Effector memory CD4-positive, alpha-beta T cell (primary cell): ENCODE results near the gene UNG.

Experiments
- DNase-seq, 3 donors: peaks; one replicate each; pipeline ENCODE4 v3.0.0-alpha.2; 2020
- H3K27ac ChIP-seq: 2 replicates; pipeline ENCODE4 v1.7.0; 2013; ENCODE audit warnings: mild to moderate bottlenecking, low read length, moderate library complexity; ENCODE audit not compliant: insufficient read depth, poor library complexity, severe bottlenecking
- H3K27me3 ChIP-seq: replicated peaks from 2 replicates; pipeline ENCODE4 v1.7.0; 2013; ENCODE audit warnings: mild to moderate bottlenecking, low read length; ENCODE audit not compliant: insufficient read depth, control insufficient read depth, poor library complexity, severe bottlenecking
- H3K36me3 ChIP-seq: 2 replicates; pipeline ENCODE4 v1.7.0; 2013; ENCODE audit warnings: mild to moderate bottlenecking, low read length, moderate library complexity; ENCODE audit not compliant: control insufficient read depth, insufficient read depth
- H3K4me1 ChIP-seq: 2 replicates; pipeline ENCODE4 v1.7.0; 2013; ENCODE audit warnings: low read length, mild to moderate bottlenecking; ENCODE audit not compliant: control insufficient read depth, insufficient read depth, poor library complexity, severe bottlenecking
- H3K4me3 ChIP-seq: 2 replicates; pipeline ENCODE4 v1.7.0; 2013; ENCODE audit warnings: low read length, low read depth, mild to moderate bottlenecking; ENCODE audit not compliant: insufficient read depth, poor library complexity, severe bottlenecking
- H3K9me3 ChIP-seq: 2 replicates; pipeline ENCODE4 v1.7.0; 2013; ENCODE audit warnings: mild to moderate bottlenecking, low read length, moderate library complexity; ENCODE audit not compliant: control insufficient read depth

UNG gene

DNA sequence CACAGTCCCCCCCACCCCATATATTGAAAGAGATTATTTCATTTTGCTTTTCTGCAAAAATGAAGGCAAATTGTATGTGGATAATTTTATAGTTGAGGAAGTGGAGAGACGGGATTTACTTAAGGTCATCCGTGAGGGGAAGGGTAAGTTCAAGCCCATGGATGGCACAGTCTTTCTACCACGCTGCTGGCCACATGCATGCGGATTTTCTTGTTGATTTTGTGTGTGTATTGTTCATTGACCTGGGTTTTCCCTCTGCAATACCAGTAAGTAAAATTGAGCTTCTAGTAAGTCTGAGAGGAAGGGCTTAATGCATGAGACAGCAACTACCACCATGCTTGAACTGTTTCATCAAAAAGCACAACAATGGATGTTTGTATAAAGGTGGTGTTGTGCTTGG is 54.1 kb downstream of the UNG start:
- no peak for DNase-seq
- Histone ChIP-seq H3K36me3 (no peaks in the 10 kb centered on the region), H3K9me3 (no peaks in the 10 kb centered on the region), H3K27me3 (no peaks in the 10 kb centered on the region), H3K4me3 (no peak overlapping the region), H3K27ac (no peak overlapping the region), H3K4me1 (peaks cover 11% of the 10 kb centered on the region)

DNA sequence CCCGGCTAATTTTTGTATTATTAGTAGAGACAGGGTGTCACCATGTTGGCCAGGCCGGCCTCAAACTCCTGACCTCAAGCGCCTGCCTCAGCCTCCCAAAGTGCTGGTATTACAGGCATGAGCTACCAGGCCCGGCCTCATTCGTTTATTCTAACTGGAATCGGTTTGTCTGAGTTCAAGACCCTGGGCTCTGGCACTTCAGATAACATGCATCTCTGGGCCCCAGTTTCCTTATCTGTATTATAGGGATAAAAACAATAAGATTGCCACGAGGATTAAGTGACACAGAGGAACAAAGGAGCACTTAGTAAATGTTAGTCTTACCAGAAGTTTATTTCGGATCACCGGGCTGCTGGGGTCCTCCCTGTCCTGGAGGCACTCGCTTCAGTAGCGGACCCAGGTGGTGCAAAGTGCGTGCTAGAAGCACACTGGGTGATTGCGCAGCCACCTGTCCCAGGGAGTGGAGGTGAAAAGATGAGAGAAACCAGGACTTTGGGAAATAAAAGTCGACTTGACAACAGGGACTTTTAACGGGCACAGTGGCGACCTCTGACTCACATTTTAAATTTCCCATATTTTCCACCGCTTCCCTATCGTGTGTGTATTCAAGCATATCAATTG is 56.5 kb downstream of the UNG start:
- Histone ChIP-seq H3K36me3 (no peaks in the 10 kb centered on the region), H3K27ac (peak overlapping the region; percentile 53), H3K4me1 (peaks cover 11% of the 10 kb centered on the region), H3K9me3 (no peaks in the 10 kb centered on the region), H3K4me3 (peak overlapping the region; percentile 74), H3K27me3 (no peaks in the 10 kb centered on the region)
- DNase-seq, result no peak

DNA sequence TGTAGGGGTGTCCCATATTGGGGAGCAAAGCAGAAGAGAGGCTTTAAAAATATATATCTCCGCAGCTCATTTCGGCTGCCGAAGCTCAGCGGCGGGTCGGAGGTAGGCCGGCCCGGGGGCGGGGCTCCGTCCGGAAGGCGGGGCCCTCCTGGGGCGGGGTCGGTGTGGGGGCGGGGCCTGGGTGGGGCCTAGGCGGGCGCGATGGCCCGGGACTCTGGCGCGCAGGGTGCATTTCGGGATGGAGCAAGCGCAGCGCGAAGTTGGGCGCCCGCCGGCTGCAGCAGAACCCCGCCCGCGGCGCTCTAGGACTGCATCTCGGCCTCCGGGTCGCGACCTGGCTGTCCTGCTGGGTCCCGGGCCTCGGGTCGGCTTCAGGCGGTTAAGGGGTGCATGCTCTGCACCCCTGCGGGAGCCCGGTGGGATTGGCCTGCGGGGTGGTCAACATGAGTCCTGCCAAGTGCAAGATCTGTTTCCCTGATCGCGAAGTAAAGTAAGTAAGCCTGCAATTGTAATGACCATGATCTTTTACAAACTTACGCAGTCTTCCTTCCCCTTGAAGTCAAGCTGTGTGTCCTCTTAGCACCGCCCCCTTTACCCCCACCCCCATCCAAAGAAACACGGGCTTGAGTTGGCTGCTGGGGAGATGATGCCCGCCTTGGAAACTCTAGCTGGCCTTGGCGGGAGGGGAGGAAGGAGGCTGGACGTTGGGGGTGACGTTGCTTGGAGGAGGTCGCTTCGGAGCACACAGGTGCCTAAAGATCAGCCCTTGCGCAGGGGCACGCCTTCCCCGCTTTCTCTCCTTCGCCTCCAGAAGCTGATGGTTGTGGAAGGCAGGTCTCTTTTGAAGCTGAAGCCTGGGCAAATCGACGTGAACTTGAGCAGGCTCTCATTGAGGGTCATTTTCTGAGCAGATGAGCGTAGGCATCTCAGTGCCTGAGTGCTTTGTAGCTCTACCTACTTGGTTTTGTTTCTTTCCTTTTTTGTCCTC is 57.3 kb downstream of the UNG start:
- Histone ChIP-seq H3K4me3 (peak overlapping the region; percentile 74), H3K27ac (peak overlapping the region; percentile 63), H3K9me3 (no peaks in the 10 kb centered on the region), H3K27me3 (no peaks in the 10 kb centered on the region), H3K36me3 (no peaks in the 10 kb centered on the region), H3K4me1 (peaks cover 11% of the 10 kb centered on the region)
- peak; percentile 67 to 69 (median 68) for DNase-seq

DNA sequence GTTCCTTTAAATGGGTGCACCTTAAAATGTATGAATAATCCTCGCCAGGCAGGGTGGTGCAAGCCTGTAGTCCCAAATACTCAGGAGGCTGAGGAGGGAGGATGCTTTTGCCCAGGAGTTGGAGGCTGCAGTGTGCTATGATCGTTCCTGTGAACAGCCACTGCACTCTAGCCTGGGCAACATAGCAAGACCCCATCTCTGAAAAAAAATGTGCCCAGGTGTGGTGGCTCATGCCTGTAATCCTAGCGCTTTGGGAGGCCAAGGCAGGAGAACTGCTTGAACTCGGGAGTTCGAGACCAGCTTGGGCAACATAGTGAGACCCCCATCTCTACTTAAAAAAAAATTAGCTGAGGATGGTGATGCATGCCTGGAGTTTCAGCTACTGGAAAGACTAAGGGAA is 58.6 kb downstream of the UNG start:
- Histone ChIP-seq H3K27ac (no peak overlapping the region), H3K27me3 (no peaks in the 10 kb centered on the region), H3K36me3 (no peaks in the 10 kb centered on the region), H3K9me3 (no peaks in the 10 kb centered on the region), H3K4me1 (peaks cover 11% of the 10 kb centered on the region), H3K4me3 (no peak overlapping the region)
- no peak for DNase-seq

DNA sequence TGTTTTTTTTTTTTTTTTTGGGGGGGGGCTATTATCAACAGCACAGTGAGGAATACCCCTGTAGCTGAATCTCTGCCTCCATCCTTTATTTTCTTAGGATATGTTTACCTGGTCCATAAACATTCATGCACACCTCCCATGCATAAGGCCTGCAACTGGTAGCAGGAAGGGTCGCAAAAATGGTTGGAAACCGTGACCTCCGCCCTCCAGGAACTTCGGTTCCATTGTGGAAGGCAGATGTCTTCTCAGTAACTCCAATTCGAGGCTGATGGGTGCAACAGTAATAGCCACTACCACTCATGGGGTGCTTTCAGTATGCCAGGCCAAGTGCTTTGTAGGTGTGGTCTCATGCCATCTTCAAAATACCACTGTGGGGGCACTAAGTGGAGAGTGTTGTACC is 59.2 kb downstream of the UNG start:
- Histone ChIP-seq H3K27me3 (no peaks in the 10 kb centered on the region), H3K27ac (no peak overlapping the region), H3K4me3 (no peak overlapping the region), H3K36me3 (no peaks in the 10 kb centered on the region), H3K4me1 (peaks cover 11% of the 10 kb centered on the region), H3K9me3 (no peaks in the 10 kb centered on the region)
- DNase-seq, result no peak

DNA sequence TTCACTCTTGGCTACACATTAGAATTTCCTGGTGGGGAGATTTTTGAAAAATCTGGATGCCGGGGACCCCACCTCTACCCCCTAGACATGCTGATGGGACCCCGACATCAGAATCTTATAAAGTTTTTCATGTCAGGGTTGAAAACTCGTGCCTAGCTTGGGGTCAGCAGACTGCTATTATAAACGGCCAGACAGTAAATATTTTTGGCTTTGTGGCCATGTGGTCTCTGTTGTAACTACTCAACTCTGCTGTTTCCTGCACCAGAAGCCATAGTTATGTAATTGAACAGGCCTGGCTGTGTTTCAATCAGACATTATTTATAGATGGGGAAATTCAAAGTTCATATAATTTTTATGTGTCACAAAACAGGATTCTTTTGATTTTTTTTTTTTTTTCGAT is 60.6 kb downstream of the UNG start:
- no peak overlapping the region for H3K27ac ChIP-seq
- no peak for DNase-seq
- no peaks in the 10 kb centered on the region for H3K27me3 ChIP-seq

DNA sequence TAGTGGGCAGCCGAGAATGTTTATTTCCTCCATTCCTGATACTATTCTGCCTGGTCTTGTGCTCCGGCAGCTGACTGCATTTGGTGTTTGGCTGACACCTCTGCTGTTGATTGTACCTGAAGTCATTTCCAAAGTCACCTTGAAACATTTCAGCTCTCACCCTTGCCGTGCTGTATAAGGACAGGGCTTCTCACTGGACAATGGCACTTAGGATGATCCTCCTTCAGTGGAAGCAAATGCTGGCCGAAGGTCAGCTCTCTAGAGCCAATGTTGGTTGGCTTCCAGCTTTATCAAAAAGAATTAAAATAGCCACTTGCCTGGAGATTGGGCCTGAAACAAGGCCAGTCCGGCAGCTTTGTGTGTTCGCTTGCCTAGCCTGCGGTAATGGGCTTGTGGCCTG is 63.0 kb downstream of the UNG start:
- H3K27me3 ChIP-seq, result no peaks in the 10 kb centered on the region
- peaks cover 1% of the 10 kb centered on the region for H3K4me1 ChIP-seq
- H3K36me3 ChIP-seq, result no peaks in the 10 kb centered on the region
- no peaks in the 10 kb centered on the region for H3K9me3 ChIP-seq
- no peak for DNase-seq
- H3K27ac ChIP-seq, result no peak overlapping the region
- H3K4me3 ChIP-seq, result no peak overlapping the region

More for the DNA sequence above, 60.6 kb downstream of the UNG start:
- H3K4me3 ChIP-seq, result no peak overlapping the region
- peaks cover 11% of the 10 kb centered on the region for H3K4me1 ChIP-seq
- H3K9me3 ChIP-seq, result no peaks in the 10 kb centered on the region
- H3K36me3 ChIP-seq, result no peaks in the 10 kb centered on the region
